Neuron (in vitro differentiated cells): Measurements from ENCODE around the gene CASP4.
"Not testable (repeated sequence)": the region's sequence is repeated elsewhere in the genome, so short reads cannot be mapped to it uniquely, and the experiment has no call there.

Source experiments
- H2AFZ ChIP-seq: one replicate; pipeline ENCODE4 v1.6.1; 2013; ENCODE audit warnings: low read depth, mild to moderate bottlenecking, inconsistent platforms, low read length, moderate library complexity
- H3K27me3 ChIP-seq: one replicate; pipeline ENCODE4 v1.6.1; 2013; ENCODE audit warnings: low read length; ENCODE audit not compliant: insufficient read depth
- H3K36me3 ChIP-seq: one replicate; pipeline ENCODE4 v1.6.1; 2013; ENCODE audit warnings: low read length; ENCODE audit not compliant: insufficient read depth
- H3K4me1 ChIP-seq: one replicate; pipeline ENCODE4 v1.6.1; 2013; ENCODE audit warnings: low read length; ENCODE audit not compliant: insufficient read depth
- H3K4me3 ChIP-seq: 2 replicates; pipeline ENCODE4 v1.5.1; 2013; ENCODE audit warnings: mild to moderate bottlenecking, low read length, moderate library complexity
- H3K9me3 ChIP-seq: one replicate; pipeline ENCODE4 v1.6.1; 2013; ENCODE audit warnings: low read length

The CASP4 gene

GRCh38 chr11:104973616-104974015 is 5.2 kb upstream of the CASP4 start:
- Histone ChIP-seq H2AFZ (no peak overlapping the region), H3K36me3 (no peaks in the 10 kb centered on the region), H3K4me3 (no peak overlapping the region), H3K9me3 (no peaks in the 10 kb centered on the region), H3K27me3 (no peaks in the 10 kb centered on the region), H3K4me1 (no peaks in the 10 kb centered on the region)

- not testable (repeated sequence) for H3K4me1 ChIP-seq, H3K27me3 ChIP-seq, H3K36me3 ChIP-seq, H2AFZ ChIP-seq, H3K9me3 ChIP-seq, H3K4me3 ChIP-seq
Observed at GRCh38 chr11:104972924-104973323, 4.5 kb upstream of the CASP4 start.

GRCh38 chr11:104970756-104971155 is 2.4 kb upstream of the CASP4 start:
- no peaks in the 10 kb centered on the region for H3K27me3 ChIP-seq
- H2AFZ ChIP-seq = no peak overlapping the region
- no peaks in the 10 kb centered on the region for H3K36me3 ChIP-seq
- H3K4me3 ChIP-seq = no peak overlapping the region
- H3K4me1 ChIP-seq = no peaks in the 10 kb centered on the region
- H3K9me3 ChIP-seq = no peaks in the 10 kb centered on the region

- no peak overlapping the region for H3K4me3 ChIP-seq
- no peaks in the 10 kb centered on the region for H3K36me3 ChIP-seq
- H3K27me3 ChIP-seq = no peaks in the 10 kb centered on the region
- no peaks in the 10 kb centered on the region for H3K9me3 ChIP-seq
- H3K4me1 ChIP-seq = no peaks in the 10 kb centered on the region
- no peak overlapping the region for H2AFZ ChIP-seq
Observed at GRCh38 chr11:104968856-104969776, 742 bp upstream of the CASP4 start.

- Histone ChIP-seq H3K36me3 (no peaks in the 10 kb centered on the region), H3K4me1 (no peaks in the 10 kb centered on the region), H3K27me3 (no peaks in the 10 kb centered on the region), H3K4me3 (no peak overlapping the region), H2AFZ (no peak overlapping the region), H3K9me3 (peaks cover 2% of the 10 kb centered on the region)
Observed at GRCh38 chr11:104967534-104968354, 630 bp downstream of the CASP4 start.

- Histone ChIP-seq H3K27me3 (no peaks in the 10 kb centered on the region), H3K9me3 (peaks cover 2% of the 10 kb centered on the region), H3K36me3 (no peaks in the 10 kb centered on the region)
Observed at GRCh38 chr11:104965735-104966134, 2.6 kb downstream of the CASP4 start.

GRCh38 chr11:104964247-104964646 is 4.1 kb downstream of the CASP4 start:
- no peaks in the 10 kb centered on the region for H3K36me3 ChIP-seq
- no peak overlapping the region for H3K4me3 ChIP-seq
- H3K27me3 ChIP-seq = no peaks in the 10 kb centered on the region
- H2AFZ ChIP-seq = no peak overlapping the region
- H3K4me1 ChIP-seq = no peaks in the 10 kb centered on the region
- H3K9me3 ChIP-seq = peaks cover 2% of the 10 kb centered on the region

More at GRCh38 chr11:104965735-104966134, 2.6 kb downstream of the CASP4 start:
- Histone ChIP-seq H2AFZ (no peak overlapping the region), H3K4me3 (no peak overlapping the region), H3K4me1 (no peaks in the 10 kb centered on the region)

GRCh38 chr11:104962852-104963251 is 5.5 kb downstream of the CASP4 start:
- no peaks in the 10 kb centered on the region for H3K4me1 ChIP-seq
- no peak overlapping the region for H2AFZ ChIP-seq
- no peak overlapping the region for H3K4me3 ChIP-seq
- no peaks in the 10 kb centered on the region for H3K27me3 ChIP-seq
- no peaks in the 10 kb centered on the region for H3K36me3 ChIP-seq
- peaks cover 2% of the 10 kb centered on the region for H3K9me3 ChIP-seq

GRCh38 chr11:104957280-104957679 is 11.1 kb downstream of the CASP4 start:
- no peaks in the 10 kb centered on the region for H3K27me3 ChIP-seq
- no peaks in the 10 kb centered on the region for H3K9me3 ChIP-seq
- no peaks in the 10 kb centered on the region for H3K4me1 ChIP-seq
- H3K36me3 ChIP-seq = no peaks in the 10 kb centered on the region
- no peak overlapping the region for H2AFZ ChIP-seq
- H3K4me3 ChIP-seq = no peak overlapping the region

GRCh38 chr11:104956528-104956927 is 11.8 kb downstream of the CASP4 start:
- no peaks in the 10 kb centered on the region for H3K4me1 ChIP-seq
- H3K4me3 ChIP-seq = no peak overlapping the region
- H3K27me3 ChIP-seq = no peaks in the 10 kb centered on the region
- H3K36me3 ChIP-seq = no peaks in the 10 kb centered on the region
- no peak overlapping the region for H2AFZ ChIP-seq
- no peaks in the 10 kb centered on the region for H3K9me3 ChIP-seq

- Histone ChIP-seq H3K4me1 (no peaks in the 10 kb centered on the region), H2AFZ (no peak overlapping the region), H3K36me3 (no peaks in the 10 kb centered on the region), H3K9me3 (no peaks in the 10 kb centered on the region), H3K4me3 (no peak overlapping the region), H3K27me3 (no peaks in the 10 kb centered on the region)
Observed at GRCh38 chr11:104946907-104947306, 21.5 kb downstream of the CASP4 start.

GRCh38 chr11:104944076-104944475 is 24.3 kb downstream of the CASP4 start:
- H3K36me3 ChIP-seq = no peaks in the 10 kb centered on the region
- no peak overlapping the region for H3K4me3 ChIP-seq
- peaks cover 2% of the 10 kb centered on the region for H3K27me3 ChIP-seq
- H3K9me3 ChIP-seq = no peaks in the 10 kb centered on the region
- no peaks in the 10 kb centered on the region for H3K4me1 ChIP-seq
- H2AFZ ChIP-seq = no peak overlapping the region

- no peaks in the 10 kb centered on the region for H3K36me3 ChIP-seq
Observed at GRCh38 chr11:104943561-104943960, 24.8 kb downstream of the CASP4 start.

More at GRCh38 chr11:104943561-104943960, 24.8 kb downstream of the CASP4 start:
- Histone ChIP-seq H3K4me3 (no peak overlapping the region), H3K27me3 (peaks cover 2% of the 10 kb centered on the region), H3K9me3 (no peaks in the 10 kb centered on the region), H3K4me1 (no peaks in the 10 kb centered on the region), H2AFZ (no peak overlapping the region)
